Neural crest cell (in vitro differentiated cells): ENCODE results near the gene LAMB2. TPM values are rescaled to one million over a fixed set of nuclear protein-coding genes. Genes with fewer than 3 reads are reported as not detected.
A peak's percentile ranks its signal among the peaks of the same experiment; 100 is the strongest.

Experiments used
- DNase-seq: peaks from one replicate; pipeline ENCODE4 v3.0.0; 2021; ENCODE audit warnings: low read depth, mixed read lengths, low spot score
- H3K27ac Mint-ChIP-seq: one replicate; pipeline ENCODE4 v1.8.0; 2021; ENCODE audit warnings: mild to moderate bottlenecking, mixed read lengths; ENCODE audit not compliant: unreplicated experiment
- H3K27me3 Mint-ChIP-seq: 2 replicates; pipeline ENCODE4 v1.8.0; 2021; ENCODE audit warnings: low read depth, mild to moderate bottlenecking, mixed read lengths
- H3K36me3 Mint-ChIP-seq: 2 replicates; pipeline ENCODE4 v1.8.0; 2021; ENCODE audit warnings: low read depth, mild to moderate bottlenecking, mixed read lengths
- H3K4me1 Mint-ChIP-seq: 2 replicates; pipeline ENCODE4 v1.8.0; 2021; ENCODE audit warnings: mixed read lengths
- H3K4me3 Mint-ChIP-seq: one replicate; pipeline ENCODE4 v1.8.0; 2021; ENCODE audit warnings: mild to moderate bottlenecking, mixed read lengths
- H3K9me3 Mint-ChIP-seq: 2 replicates; pipeline ENCODE4 v1.8.0; 2021; ENCODE audit warnings: mixed read lengths
- total RNA-seq: library from RNA; stranded (reverse); gene quantifications from 2 replicates; pipeline ENCODE4 v1.2.1, GENCODE V29; 2021
- TF ChIP-seq, protein P1 (sequence below): fragments of 200-600 bp; sonication (generic); conservative IDR thresholded peaks from 2 replicates; pipeline ENCODE4 v1.5.0; 2021; ENCODE audit warnings: antibody characterized with exemption, mild to moderate bottlenecking

The LAMB2 gene
- total RNA-seq, 1 donor from 2014 or later, result 120 TPM

DNA sequence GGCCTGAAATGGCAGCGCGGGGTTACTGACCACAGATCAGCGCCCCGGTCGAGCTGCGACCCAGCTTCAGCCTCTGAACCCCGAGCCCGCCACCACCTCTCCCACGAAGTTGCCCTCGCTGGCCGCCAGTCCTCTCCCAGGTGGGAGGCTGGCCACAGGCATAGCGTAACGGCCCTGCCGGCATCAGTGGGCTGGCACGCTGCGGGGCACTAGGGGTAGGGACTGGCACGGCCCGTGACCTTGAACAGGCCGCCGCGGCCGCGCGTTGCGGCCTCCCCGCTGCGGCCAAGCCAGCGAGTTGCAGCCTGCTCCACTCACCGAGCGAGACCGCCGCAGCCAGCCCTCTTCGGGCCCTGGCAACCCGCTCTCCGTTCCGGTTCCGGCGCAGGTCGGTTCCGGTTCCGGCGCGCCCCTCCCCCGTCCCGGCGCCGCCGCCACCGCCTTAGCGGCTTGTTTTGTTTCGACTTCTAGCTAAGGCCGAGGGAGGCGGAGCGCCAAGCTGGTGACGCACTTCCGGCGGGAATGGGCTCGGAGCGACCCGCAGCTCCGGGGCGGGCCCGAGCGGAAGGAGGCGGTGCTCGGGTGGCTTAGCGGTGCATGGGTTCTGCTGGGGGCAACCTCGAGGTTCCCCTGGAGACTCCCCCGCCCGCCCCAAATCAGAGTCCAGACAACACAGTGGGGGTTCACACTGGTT, 12.3 kb downstream of the LAMB2 start, which contains the start of gene USP19:
Gene USP19 (minus strand): TSS at position 386 of the 694 bp plus-strand sequence. CDS start 1,678 bp downstream, outside the sequence.
- Mint-ChIP-seq H3K27ac (peak within 1 kb of the TSS; percentile 96), H3K4me3 (peak within 1 kb of the TSS; percentile 90), H3K27me3 (no peaks in the 10 kb centered on the region), H3K4me1 (peaks cover 5% of the 10 kb centered on the region), H3K36me3 (peaks cover 4% of the 10 kb centered on the region), H3K9me3 (no peaks in the 10 kb centered on the region)
- DNase-seq, result peak; percentile 76
- TF ChIP-seq, protein P1, sequence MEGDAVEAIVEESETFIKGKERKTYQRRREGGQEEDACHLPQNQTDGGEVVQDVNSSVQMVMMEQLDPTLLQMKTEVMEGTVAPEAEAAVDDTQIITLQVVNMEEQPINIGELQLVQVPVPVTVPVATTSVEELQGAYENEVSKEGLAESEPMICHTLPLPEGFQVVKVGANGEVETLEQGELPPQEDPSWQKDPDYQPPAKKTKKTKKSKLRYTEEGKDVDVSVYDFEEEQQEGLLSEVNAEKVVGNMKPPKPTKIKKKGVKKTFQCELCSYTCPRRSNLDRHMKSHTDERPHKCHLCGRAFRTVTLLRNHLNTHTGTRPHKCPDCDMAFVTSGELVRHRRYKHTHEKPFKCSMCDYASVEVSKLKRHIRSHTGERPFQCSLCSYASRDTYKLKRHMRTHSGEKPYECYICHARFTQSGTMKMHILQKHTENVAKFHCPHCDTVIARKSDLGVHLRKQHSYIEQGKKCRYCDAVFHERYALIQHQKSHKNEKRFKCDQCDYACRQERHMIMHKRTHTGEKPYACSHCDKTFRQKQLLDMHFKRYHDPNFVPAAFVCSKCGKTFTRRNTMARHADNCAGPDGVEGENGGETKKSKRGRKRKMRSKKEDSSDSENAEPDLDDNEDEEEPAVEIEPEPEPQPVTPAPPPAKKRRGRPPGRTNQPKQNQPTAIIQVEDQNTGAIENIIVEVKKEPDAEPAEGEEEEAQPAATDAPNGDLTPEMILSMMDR, result no peak

- no peak for DNase-seq
- peaks cover 4% of the 10 kb centered on the region for H3K36me3 Mint-ChIP-seq
- peak overlapping the region; percentile 90 for H3K4me3 Mint-ChIP-seq
- H3K27me3 Mint-ChIP-seq, result no peaks in the 10 kb centered on the region
- H3K9me3 Mint-ChIP-seq, result no peaks in the 10 kb centered on the region
- H3K4me1 Mint-ChIP-seq, result peaks cover 5% of the 10 kb centered on the region
- TF ChIP-seq, protein P1, result no peak
- H3K27ac Mint-ChIP-seq, result peak overlapping the region; percentile 96
Observed at GRCh38 chr3:49120096-49120437, 12.8 kb downstream of the LAMB2 start.

DNA sequence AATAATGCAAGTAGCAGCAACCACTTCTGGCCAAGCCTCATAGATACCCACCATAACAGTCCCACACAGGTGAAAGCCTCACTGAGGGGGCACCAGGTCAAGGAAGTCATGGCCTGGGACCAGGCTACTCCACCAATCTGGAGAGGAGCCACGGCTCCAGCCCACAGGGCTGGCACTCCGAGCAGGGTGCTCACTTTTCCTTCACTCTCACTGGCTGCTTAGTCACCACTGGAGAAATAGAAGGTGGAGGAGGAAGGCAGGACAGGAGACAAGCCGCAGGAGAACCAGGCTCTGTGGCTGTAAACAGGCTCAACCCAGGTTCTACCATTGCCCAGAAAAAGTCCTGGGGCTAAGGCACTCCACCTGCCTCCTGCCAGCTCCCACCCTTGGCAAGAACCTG, 13.4 kb downstream of the LAMB2 start:
- Mint-ChIP-seq H3K27me3 (no peaks in the 10 kb centered on the region), H3K4me1 (peaks cover 5% of the 10 kb centered on the region), H3K9me3 (no peaks in the 10 kb centered on the region), H3K36me3 (peaks cover 4% of the 10 kb centered on the region), H3K4me3 (peak overlapping the region; percentile 90), H3K27ac (no peak overlapping the region)
- no peak for DNase-seq
- TF ChIP-seq, protein P1, result no peak

DNA sequence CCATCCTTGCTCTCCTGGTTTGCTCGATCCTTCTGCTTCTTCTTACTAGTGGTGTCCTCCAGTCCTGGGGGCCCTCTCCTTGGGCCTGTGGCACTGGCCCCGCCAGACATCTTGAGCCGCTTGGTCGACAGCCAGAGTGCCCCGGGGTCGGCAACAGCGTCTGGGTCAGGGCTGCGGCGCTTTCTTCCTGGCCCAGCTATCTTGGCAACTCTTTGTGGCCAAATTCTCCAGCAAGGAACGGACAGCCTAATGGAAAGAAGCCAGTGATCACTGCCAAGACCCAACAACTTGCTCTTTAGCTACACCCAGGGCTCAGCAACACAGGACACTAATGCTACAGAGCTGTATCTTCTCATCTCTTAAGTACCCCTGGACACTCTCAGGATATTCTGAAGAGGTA, 13.8 kb downstream of the LAMB2 start:
- Mint-ChIP-seq H3K27ac (no peak overlapping the region), H3K4me1 (peaks cover 5% of the 10 kb centered on the region), H3K9me3 (no peaks in the 10 kb centered on the region), H3K36me3 (peaks cover 4% of the 10 kb centered on the region), H3K27me3 (no peaks in the 10 kb centered on the region), H3K4me3 (peak overlapping the region; percentile 90)
- DNase-seq, result no peak
- TF ChIP-seq, protein P1, result no peak

- peaks cover 6% of the 10 kb centered on the region for H3K36me3 Mint-ChIP-seq
Observed at GRCh38 chr3:49112262-49112661, 20.6 kb downstream of the LAMB2 start.

More at GRCh38 chr3:49112262-49112661, 20.6 kb downstream of the LAMB2 start:
- no peaks in the 10 kb centered on the region for H3K4me1 Mint-ChIP-seq
- no peak for DNase-seq
- H3K4me3 Mint-ChIP-seq, result no peak overlapping the region
- H3K27ac Mint-ChIP-seq, result no peak overlapping the region
- H3K9me3 Mint-ChIP-seq, result no peaks in the 10 kb centered on the region
- H3K27me3 Mint-ChIP-seq, result no peaks in the 10 kb centered on the region
- TF ChIP-seq, protein P1, result no peak
